Lung (tissue), 12 donors: ENCODE results near the gene TIMM17B. TPM values are rescaled to one million over a fixed set of nuclear protein-coding genes. Genes with fewer than 3 reads are reported as not detected.

ENCODE experiments used
- ATAC-seq: fragments of 200-7000 bp; cut with Tn5 transposase; one replicate; pipeline ENCODE4 v1.9.1; 2020; ENCODE audit warnings: moderate number of reproducible peaks; ENCODE audit not compliant: insufficient read depth, low FRiP score
- DNase-seq, 3 donors: peaks; one replicate each; pipeline ENCODE4 v3.0.0-alpha.2; 2013 to 2017
- H3K27ac ChIP-seq, 2 donors: one replicate each; pipeline ENCODE4 v1.5.1; 2013; ENCODE audit warnings: mild to moderate bottlenecking in 2 of 2, moderate library complexity in 2 of 2, control low read depth in 1 of 2, inconsistent platforms in 1 of 2, low read depth in 1 of 2, low read length in 1 of 2
- H3K27me3 ChIP-seq, 3 donors: one replicate each; pipeline ENCODE4 v1.5.1; 2013; ENCODE audit warnings: low read length in 2 of 3; ENCODE audit not compliant: control insufficient read depth in 3 of 3, insufficient read depth in 3 of 3
- H3K36me3 ChIP-seq, 4 donors: one replicate each; pipeline ENCODE4 v1.5.1; 2013; ENCODE audit warnings: low read length in 4 of 4, mild to moderate bottlenecking in 1 of 4, moderate library complexity in 1 of 4; ENCODE audit not compliant: control insufficient read depth in 4 of 4, insufficient read depth in 4 of 4
- H3K4me1 ChIP-seq, 5 donors: one replicate each; pipeline ENCODE4 v1.5.1; 2013; ENCODE audit warnings: low read length in 5 of 5, mild to moderate bottlenecking in 2 of 5, moderate library complexity in 1 of 5; ENCODE audit not compliant: control insufficient read depth in 5 of 5, insufficient read depth in 5 of 5
- H3K4me3 ChIP-seq: one replicate; pipeline ENCODE4 v1.5.1; 2013; ENCODE audit warnings: mild to moderate bottlenecking, control low read depth, moderate library complexity
- H3K9ac ChIP-seq, 2 donors: one replicate each; pipeline ENCODE4 v1.5.1; 2013; ENCODE audit warnings: low read length in 2 of 2, control low read depth in 1 of 2; ENCODE audit not compliant: insufficient read depth in 1 of 2
- H3K9me3 ChIP-seq, 4 donors: one replicate each; pipeline ENCODE4 v1.5.1; 2013; ENCODE audit warnings: low read length in 3 of 4, mild to moderate bottlenecking in 1 of 4, moderate library complexity in 1 of 4; ENCODE audit not compliant: control insufficient read depth in 4 of 4, insufficient read depth in 3 of 4
- WGBS, 2 donors: extraction: QIAGEN DNeasy Blood & Tissue Kit; methylation state at CpG; one replicate each; pipeline ENCODE4 v1.1.7; 2013; 5-methylcytosine and 5-hydroxymethylcytosine counted together
- polyA plus RNA-seq, 2 donors: library from polyadenylated mRNA; stranded (reverse); fragments of 200-250 nt; gene quantifications; one replicate each; pipeline ENCODE4 v1.2.1, GENCODE V29; 2013
- total RNA-seq, 2 donors: library from RNA; depleted of rRNA in 1 of 2; stranded (reverse); fragments of >200 nt in 1 of 2; gene quantifications; one replicate each; pipeline ENCODE4 v1.2.1, GENCODE V29; 2014 to 2021
- TF ChIP-seq, protein P1 (sequence below): IDR thresholded peaks from 2 replicates; pipeline ENCODE4 v1.5.1; 2012; ENCODE audit warnings: mild to moderate bottlenecking; ENCODE audit errors: control extremely low read depth, extremely low read depth
- donor health status: control.
- donor health status: control.
- donor health status: Bipolar disorder and iron deficiency.
- donor health status: healthy.
- donor health status: DM: yes; HTN: yes; CAD: no.

Gene TIMM17B
- total and polyA plus RNA-seq, 4 donors = 21.0 to 73.4 (median 59.4) TPM

- TF ChIP-seq, protein P1, sequence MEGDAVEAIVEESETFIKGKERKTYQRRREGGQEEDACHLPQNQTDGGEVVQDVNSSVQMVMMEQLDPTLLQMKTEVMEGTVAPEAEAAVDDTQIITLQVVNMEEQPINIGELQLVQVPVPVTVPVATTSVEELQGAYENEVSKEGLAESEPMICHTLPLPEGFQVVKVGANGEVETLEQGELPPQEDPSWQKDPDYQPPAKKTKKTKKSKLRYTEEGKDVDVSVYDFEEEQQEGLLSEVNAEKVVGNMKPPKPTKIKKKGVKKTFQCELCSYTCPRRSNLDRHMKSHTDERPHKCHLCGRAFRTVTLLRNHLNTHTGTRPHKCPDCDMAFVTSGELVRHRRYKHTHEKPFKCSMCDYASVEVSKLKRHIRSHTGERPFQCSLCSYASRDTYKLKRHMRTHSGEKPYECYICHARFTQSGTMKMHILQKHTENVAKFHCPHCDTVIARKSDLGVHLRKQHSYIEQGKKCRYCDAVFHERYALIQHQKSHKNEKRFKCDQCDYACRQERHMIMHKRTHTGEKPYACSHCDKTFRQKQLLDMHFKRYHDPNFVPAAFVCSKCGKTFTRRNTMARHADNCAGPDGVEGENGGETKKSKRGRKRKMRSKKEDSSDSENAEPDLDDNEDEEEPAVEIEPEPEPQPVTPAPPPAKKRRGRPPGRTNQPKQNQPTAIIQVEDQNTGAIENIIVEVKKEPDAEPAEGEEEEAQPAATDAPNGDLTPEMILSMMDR = no peak
- Histone ChIP-seq H3K27me3 (no peaks in the 10 kb centered on the region), H3K4me1 (peaks cover 0 to 8% (median 5%) of the 10 kb centered on the region in 5 donors), H3K36me3 (peaks cover 0 to 12% (median 1%) of the 10 kb centered on the region in 4 donors), H3K4me3 (no peak overlapping the region), H3K9me3 (peaks cover 0 to 4% (median 0%) of the 10 kb centered on the region in 4 donors), H3K9ac (no peak overlapping the region), H3K27ac (no peak overlapping the region)
- DNase-seq = no peak
- no peak for ATAC-seq
- 90 to 91% methylated on average over 8 to 17 of the region's 17 CpGs for WGBS, 2 donors
Measured at GRCh38 chrX:48909703-48910294, 12.2 kb upstream of the TIMM17B start.

- 73 to 83% methylated on average over 1 of the region's 1 CpG for WGBS, 2 donors
- TF ChIP-seq, protein P1 = no peak
- DNase-seq = no peak
- no peak overlapping the region for H3K4me3 ChIP-seq
- no peak overlapping the region for H3K27ac ChIP-seq
- no peaks in the 10 kb centered on the region for H3K27me3 ChIP-seq
- H3K36me3 ChIP-seq = peaks cover 0 to 7% (median 3%) of the 10 kb centered on the region in 4 donors
- peaks cover 0 to 8% (median 5%) of the 10 kb centered on the region in 5 donors for H3K4me1 ChIP-seq
- no peak for ATAC-seq
- peaks cover 0 to 4% (median 0%) of the 10 kb centered on the region in 4 donors for H3K9me3 ChIP-seq
- H3K9ac ChIP-seq = no peak overlapping the region
Measured at GRCh38 chrX:48908600-48908999, 11.0 kb upstream of the TIMM17B start.

GRCh38 chrX:48905090-48905790, 7.7 kb upstream of the TIMM17B start:
- H3K27ac ChIP-seq = no peak overlapping the region
- H3K9me3 ChIP-seq = peaks cover 0 to 2% (median 0%) of the 10 kb centered on the region in 4 donors
- H3K36me3 ChIP-seq = peaks cover 0 to 17% (median 6%) of the 10 kb centered on the region in 4 donors
- WGBS, 2 donors = 90 to 96% methylated on average over 19 to 20 of the region's 20 CpGs
- DNase-seq = no peak
- H3K4me3 ChIP-seq = no peak overlapping the region
- no peaks in the 10 kb centered on the region for H3K4me1 ChIP-seq
- no peaks in the 10 kb centered on the region for H3K27me3 ChIP-seq
- ATAC-seq = no peak
- TF ChIP-seq, protein P1 = no peak
- no peak overlapping the region for H3K9ac ChIP-seq
